HFFc6 (cell line): ENCODE results near the gene ZNF827. TPM values are rescaled to one million over a fixed set of nuclear protein-coding genes. Genes with fewer than 3 reads are reported as not detected.

ENCODE experiments used
- DNase-seq: peaks from one replicate; pipeline ENCODE4 v3.0.0-alpha.2; 2018
- H3K27ac Mint-ChIP-seq: 2 replicates; pipeline ENCODE4 v1.8.0; 2020; ENCODE audit warnings: mild to moderate bottlenecking, mixed read lengths
- H3K27me3 Mint-ChIP-seq: 2 replicates; pipeline ENCODE4 v1.8.0; 2021; ENCODE audit warnings: mild to moderate bottlenecking, moderate library complexity, mixed read lengths; ENCODE audit not compliant: insufficient read depth
- H3K36me3 Mint-ChIP-seq: 2 replicates; pipeline ENCODE4 v1.8.0; 2021; ENCODE audit warnings: low read depth, mixed read lengths
- H3K4me1 Mint-ChIP-seq: 2 replicates; pipeline ENCODE4 v1.8.0; 2020; ENCODE audit warnings: low read depth, mixed read lengths
- H3K4me3 Mint-ChIP-seq: 2 replicates; pipeline ENCODE4 v1.8.0; 2020; ENCODE audit warnings: mild to moderate bottlenecking, moderate library complexity, mixed read lengths
- H3K9me3 Mint-ChIP-seq: 2 replicates; pipeline ENCODE4 v1.8.0; 2020; ENCODE audit warnings: mild to moderate bottlenecking, mixed read lengths
- CTCF ChIP-seq: fragments of 200-600 bp; sonication (generic); IDR thresholded peaks from 2 replicates; pipeline ENCODE4 v1.5.0; 2021; ENCODE audit warnings: antibody characterized with exemption, mild to moderate bottlenecking
- total RNA-seq, 6 experiments: library from RNA; stranded (reverse); fragmentation: NEBNext Ultra II Directional; extraction: Animal tissue kit (Norgen Biotek cat#: 25700); gene quantifications; 2 replicates in 1 of 6; 3 replicates in 5 of 6; pipeline ENCODE4 v1.2.3, GENCODE V29; 2021

The ZNF827 gene
- total RNA-seq, 6 experiments from 2014 or later = 15.8 to 22.4 (median 17.6) TPM

- Mint-ChIP-seq H3K36me3 (peaks cover 7% of the 10 kb centered on the region; the same call in 1 of the 2 replicates), H3K4me1 (peaks cover 45% of the 10 kb centered on the region)
- no peak for TF ChIP-seq CTCF
Observed at GRCh38 chr4:145865274-145865941, 73.2 kb downstream of the ZNF827 start.

GRCh38 chr4:145863191-145863590 is 75.4 kb downstream of the ZNF827 start:
- H3K4me1 Mint-ChIP-seq = peaks cover 29% of the 10 kb centered on the region
- H3K4me3 Mint-ChIP-seq = no peak overlapping the region
- H3K27me3 Mint-ChIP-seq = 0 out of 2 replicates have a peak, but pooled peaks cover 2% of the 10 kb centered on the region
- peaks cover 23% of the 10 kb centered on the region for H3K36me3 Mint-ChIP-seq
- no peak for DNase-seq
- no peaks in the 10 kb centered on the region for H3K9me3 Mint-ChIP-seq
- TF ChIP-seq CTCF = no peak
- H3K27ac Mint-ChIP-seq = no peak overlapping the region

More at GRCh38 chr4:145865274-145865941, 73.2 kb downstream of the ZNF827 start:
- Mint-ChIP-seq H3K27ac (no peak overlapping the region), H3K27me3 (0 out of 2 replicates have a peak, but pooled peaks cover 2% of the 10 kb centered on the region), H3K9me3 (no peaks in the 10 kb centered on the region), H3K4me3 (no peak overlapping the region)
- no peak for DNase-seq

- Mint-ChIP-seq H3K4me3 (no peak overlapping the region), H3K36me3 (peaks cover 23% of the 10 kb centered on the region), H3K9me3 (no peaks in the 10 kb centered on the region), H3K27ac (no peak overlapping the region), H3K4me1 (peaks cover 24% of the 10 kb centered on the region), H3K27me3 (0 out of 2 replicates have a peak, but pooled peaks cover 2% of the 10 kb centered on the region)
- no peak for TF ChIP-seq CTCF
- DNase-seq = no peak
Observed at GRCh38 chr4:145861336-145862318, 77.0 kb downstream of the ZNF827 start.

GRCh38 chr4:145860897-145861296 is 77.7 kb downstream of the ZNF827 start:
- Mint-ChIP-seq H3K4me3 (no peak overlapping the region), H3K4me1 (peaks cover 24% of the 10 kb centered on the region), H3K27ac (no peak overlapping the region)

More at GRCh38 chr4:145860897-145861296, 77.7 kb downstream of the ZNF827 start:
- no peak for TF ChIP-seq CTCF
- no peak for DNase-seq
- H3K36me3 Mint-ChIP-seq = peaks cover 23% of the 10 kb centered on the region
- H3K9me3 Mint-ChIP-seq = no peaks in the 10 kb centered on the region
- H3K27me3 Mint-ChIP-seq = 0 out of 2 replicates have a peak, but pooled peaks cover 2% of the 10 kb centered on the region
